Embryonic facial prominence (tissue), 1 donor: ENCODE results near the gene SLC25A30.

Experiments
- DNase-seq: peaks from one replicate; pipeline ENCODE4 v3.0.0-alpha.2; 2016; ENCODE audit errors: extremely low spot score

Gene SLC25A30

GRCh38 chr13:45417790-45418534 lies at the start of gene SLC25A30:
TSS of gene SLC25A30 (minus strand) at chr13:45418373. CDS start at chr13:45411425, 6,948 bp downstream.
- DNase-seq: peak; percentile 73

- DNase-seq: no peak
Measured at GRCh38 chr13:45466359-45466758, 48.2 kb upstream of the SLC25A30 start.

- peak; percentile 98 for DNase-seq
Measured at GRCh38 chr13:45464687-45465453, 46.7 kb upstream of the SLC25A30 start, which contains the start of gene COG3. TSS of gene COG3 (plus strand) at chr13:45464939. CDS start at chr13:45465037, 98 bp downstream.

GRCh38 chr13:45464141-45464686 lies 46.0 kb upstream of the SLC25A30 start:
- no peak for DNase-seq

- DNase-seq: no peak
Measured at GRCh38 chr13:45456196-45456972, 38.2 kb upstream of the SLC25A30 start.

- no peak for DNase-seq
Measured at GRCh38 chr13:45454204-45454603, 36.0 kb upstream of the SLC25A30 start.

- no peak for DNase-seq
Measured at GRCh38 chr13:45451282-45451681, 33.1 kb upstream of the SLC25A30 start.

GRCh38 chr13:45448965-45449559 lies 30.9 kb upstream of the SLC25A30 start:
- DNase-seq: no peak

GRCh38 chr13:45447050-45447661 lies 29.0 kb upstream of the SLC25A30 start:
- no peak for DNase-seq

- DNase-seq: no peak
Measured at GRCh38 chr13:45446181-45446580, 28.0 kb upstream of the SLC25A30 start.

GRCh38 chr13:45445053-45445452 lies 26.9 kb upstream of the SLC25A30 start:
- no peak for DNase-seq

- DNase-seq: no peak
Measured at GRCh38 chr13:45441633-45442032, 23.5 kb upstream of the SLC25A30 start.

GRCh38 chr13:45439781-45440462 lies 21.7 kb upstream of the SLC25A30 start:
- no peak for DNase-seq

GRCh38 chr13:45439008-45439407 lies 20.8 kb upstream of the SLC25A30 start:
- no peak for DNase-seq

GRCh38 chr13:45437947-45438346 lies 19.8 kb upstream of the SLC25A30 start:
- DNase-seq: no peak

GRCh38 chr13:45436953-45437352 lies 18.8 kb upstream of the SLC25A30 start:
- DNase-seq: no peak

GRCh38 chr13:45436332-45436731 lies 18.2 kb upstream of the SLC25A30 start:
- DNase-seq: no peak

GRCh38 chr13:45434556-45435371 lies 16.6 kb upstream of the SLC25A30 start:
- no peak for DNase-seq

GRCh38 chr13:45433381-45433790 lies 15.2 kb upstream of the SLC25A30 start:
- no peak for DNase-seq
